ENCODE data around the gene WSB1.

- TF ChIP-seq CTCF (IDR thresholded peaks at IDR 0.05 in 2 of 3, conservative IDR thresholded peaks at IDR 0.05 in 1 of 3; ENCODE audit: control insufficient read depth in 2 of 3, extremely low read depth in 1 of 3, insufficient read depth in 1 of 3, low read depth in 3 of 3, low read length in 3 of 3) (peak; percentile 27 to 41 (median 28); a peak in 3 of 6 replicates), GABPA (IDR thresholded peaks at IDR 0.05; ENCODE audit: low read depth) (no peak), EZH2 (IDR thresholded peaks at IDR 0.05; ENCODE audit: borderline replicate concordance, control insufficient read depth, low read depth, low read length) (no peak), EGR1 (IDR thresholded peaks at IDR 0.05; ENCODE audit: borderline replicate concordance in 1 of 2, low read depth in 2 of 2, low read length in 2 of 2) (no peak), EP300 (IDR thresholded peaks at IDR 0.05; ENCODE audit: borderline replicate concordance in 1 of 2, control insufficient read depth in 1 of 2, low read depth in 2 of 2, low read length in 2 of 2) (no peak), SIX5 (IDR thresholded peaks at IDR 0.05; ENCODE audit: low read depth, low read length, severe bottlenecking) (no peak)
Measured at GRCh38 chr17:27354491-27355081, 60.7 kb downstream of the WSB1 start.

Data from GM12878 (cell line).